CD1c-positive myeloid dendritic cell (primary cell): ENCODE data around the gene ZNF322.

Experiments used
- DNase-seq: peaks from one replicate; pipeline ENCODE4 v3.0.0-alpha.2; 2016; ENCODE audit errors: extremely low spot score

Gene ZNF322

DNA sequence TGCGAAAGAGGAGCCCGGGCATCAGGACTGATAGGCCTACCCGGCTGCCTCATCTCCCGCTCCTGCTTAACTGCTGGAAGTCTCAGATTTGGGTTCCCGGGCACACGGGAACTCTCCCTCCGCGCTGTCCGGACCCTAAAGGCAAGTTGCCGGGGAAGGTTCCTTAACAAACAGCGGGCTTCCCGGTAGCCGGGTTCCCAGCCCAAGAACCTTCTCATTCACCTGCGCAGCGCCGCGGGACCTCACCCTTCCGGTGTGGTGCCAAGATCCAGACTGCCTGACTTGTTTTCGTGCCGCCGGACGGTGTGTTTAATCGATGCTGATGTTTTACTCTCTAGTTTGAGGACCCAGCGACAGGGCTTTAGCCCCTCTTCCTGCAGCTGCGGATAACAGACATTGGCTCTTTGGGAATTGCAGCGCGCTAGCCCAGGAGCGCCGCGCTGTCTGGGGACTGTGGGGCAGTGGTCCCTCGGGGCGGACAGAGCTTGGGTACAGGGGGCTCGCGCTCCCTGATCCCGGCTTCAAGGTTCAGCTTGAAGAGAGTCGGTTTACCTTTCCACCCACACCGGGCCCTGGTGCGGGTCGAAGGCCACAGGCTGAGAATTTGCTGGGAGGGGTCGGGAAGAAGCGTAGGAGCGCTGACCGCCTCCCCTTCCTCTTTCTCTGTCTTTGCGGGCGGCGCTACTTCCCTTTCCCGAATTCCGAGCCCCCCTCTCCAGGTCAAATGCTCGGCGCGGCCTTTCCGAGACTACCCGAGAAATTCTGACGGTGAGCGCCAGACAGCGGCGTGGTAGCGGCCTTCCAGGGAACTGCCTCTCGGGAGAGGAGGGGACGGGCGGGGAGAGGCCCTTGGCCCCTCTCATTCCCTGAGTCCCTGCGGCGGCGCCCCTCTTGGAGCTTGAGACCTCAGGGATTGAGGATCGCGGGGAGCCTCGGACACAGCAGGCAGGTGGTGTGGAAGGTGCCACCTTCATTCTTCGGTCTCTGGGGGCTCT, 45.6 kb downstream of the ZNF322 start:
- DNase-seq: peak; percentile 45

DNA sequence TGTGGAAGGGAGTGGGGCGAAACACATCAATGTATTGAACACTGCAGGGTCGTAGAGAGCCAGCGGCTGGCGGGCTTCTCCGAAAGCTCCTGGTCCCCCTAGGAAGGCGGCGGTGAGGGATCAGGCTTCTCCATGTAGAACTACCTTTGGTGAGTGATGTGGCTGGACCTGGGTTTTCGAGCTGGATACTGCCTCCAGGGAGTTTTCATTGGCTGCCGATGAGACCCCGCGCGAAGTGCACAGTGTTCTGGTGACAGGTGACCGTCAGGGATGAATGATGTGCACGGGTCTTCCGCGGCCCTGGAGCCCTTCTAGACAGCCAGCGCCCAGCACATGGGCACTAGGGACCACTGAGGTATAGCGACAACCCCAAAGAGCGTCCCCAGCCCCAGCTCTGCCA, 46.3 kb downstream of the ZNF322 start:
- DNase-seq: no peak

DNA sequence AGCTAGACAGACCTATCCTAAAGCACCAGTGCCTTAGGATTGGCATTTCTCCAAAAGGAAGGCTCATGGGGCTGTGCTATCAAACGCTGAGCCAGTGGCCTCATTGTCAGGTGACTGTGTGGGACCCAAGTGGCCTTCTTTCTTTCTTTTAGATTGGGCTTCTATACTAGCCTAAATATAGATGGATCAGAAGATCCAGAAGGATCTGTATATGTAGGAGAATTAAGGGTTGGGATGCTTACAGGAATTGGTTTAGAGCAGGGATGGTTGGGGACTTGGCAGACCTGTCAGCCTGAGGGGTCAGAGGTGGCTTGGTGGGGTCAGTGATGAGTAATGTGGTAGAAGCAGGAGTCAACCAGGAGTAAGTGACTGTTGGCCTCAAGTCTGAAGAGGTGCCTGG, 47.9 kb downstream of the ZNF322 start:
- DNase-seq: no peak

- DNase-seq: no peak
Observed at GRCh38 chr6:26609463-26609862, 50.1 kb downstream of the ZNF322 start.

- DNase-seq: peak; percentile 75
Observed at GRCh38 chr6:26607434-26608230, 51.9 kb downstream of the ZNF322 start.

DNA sequence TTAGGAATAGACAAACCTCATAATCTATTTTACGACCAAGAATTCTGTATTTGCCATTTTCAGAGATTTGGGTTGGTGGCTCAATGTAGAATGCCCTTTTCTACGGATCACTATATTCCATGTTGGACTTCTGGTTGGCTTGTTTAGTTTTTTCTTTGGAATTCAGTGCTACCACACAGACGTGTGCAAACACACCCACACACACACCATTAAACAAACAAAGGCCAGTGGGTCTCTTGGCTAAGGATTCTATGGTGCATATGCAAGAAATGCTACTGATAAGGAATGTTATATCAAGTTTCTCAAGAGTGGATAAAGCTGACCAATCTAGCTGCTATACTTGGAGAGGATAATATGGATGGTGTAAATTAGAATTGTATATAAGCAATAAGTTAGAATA, 54.7 kb downstream of the ZNF322 start:
- DNase-seq: no peak

GRCh38 chr6:26604026-26604425, 55.5 kb downstream of the ZNF322 start:
- DNase-seq: peak; percentile 34

GRCh38 chr6:26602262-26602661, 57.3 kb downstream of the ZNF322 start:
- DNase-seq: no peak

GRCh38 chr6:26600759-26601158, 58.8 kb downstream of the ZNF322 start:
- no peak for DNase-seq

- no peak for DNase-seq
Observed at GRCh38 chr6:26599591-26599990, 60.0 kb downstream of the ZNF322 start.

DNA sequence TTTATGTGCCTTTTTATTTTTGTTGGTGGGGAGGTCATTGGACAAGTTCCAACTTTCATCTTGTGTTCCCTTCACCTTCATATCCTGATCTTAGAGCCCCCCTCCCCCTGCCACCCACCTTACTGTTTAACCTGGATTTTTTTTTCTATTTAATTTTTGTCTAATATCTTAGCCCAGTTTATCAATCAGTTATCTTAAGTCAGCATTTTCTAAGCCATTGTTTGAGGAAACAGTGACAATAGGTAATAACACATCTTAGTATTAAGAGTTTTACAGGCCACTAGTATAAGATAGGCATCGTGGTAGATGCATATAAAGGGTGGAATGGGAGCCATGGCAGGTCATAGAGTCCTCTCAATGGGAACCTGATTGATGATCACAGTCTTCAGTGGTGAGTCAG, 60.4 kb downstream of the ZNF322 start:
- DNase-seq: no peak

DNA sequence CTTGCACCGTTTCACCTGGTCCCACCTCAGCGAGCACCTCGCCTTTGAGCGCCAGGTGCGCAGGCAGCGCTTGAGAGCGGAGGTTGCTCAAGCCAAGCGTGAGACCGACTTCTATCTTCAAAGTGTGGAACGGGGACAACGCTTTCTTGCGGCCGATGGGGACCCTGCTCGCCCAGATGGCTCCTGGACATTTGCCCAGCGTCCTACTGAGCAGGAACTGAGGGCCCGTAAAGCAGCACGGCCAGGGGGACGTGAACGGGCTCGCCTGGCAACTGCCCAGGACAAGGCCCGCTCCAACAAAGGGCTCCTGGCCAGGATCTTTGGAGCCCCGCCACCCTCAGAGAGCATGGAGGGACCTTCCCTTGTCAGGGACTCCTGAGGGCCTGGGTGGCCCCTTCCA, 61.3 kb downstream of the ZNF322 start:
- DNase-seq: no peak

DNA sequence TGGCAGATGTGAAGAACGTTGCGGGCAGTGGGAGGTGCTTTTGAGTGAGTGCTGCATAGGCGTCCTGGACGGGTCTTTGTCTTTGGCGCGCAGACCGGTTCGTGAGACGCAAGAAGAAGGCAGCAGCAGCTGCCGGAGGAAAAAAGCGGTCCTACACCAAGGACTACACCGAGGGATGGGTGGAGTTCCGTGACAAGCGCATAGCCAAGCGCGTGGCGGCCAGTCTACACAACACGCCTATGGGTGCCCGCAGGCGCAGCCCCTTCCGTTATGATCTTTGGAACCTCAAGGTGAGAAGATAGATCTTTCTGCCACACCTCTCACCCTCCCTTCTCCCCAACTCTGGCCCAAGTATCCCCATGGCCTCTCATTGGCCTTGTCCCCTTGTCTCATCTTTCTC, 61.7 kb downstream of the ZNF322 start:
- no peak for DNase-seq

GRCh38 chr6:26597389-26597766, 62.2 kb downstream of the ZNF322 start:
- DNase-seq: no peak

DNA sequence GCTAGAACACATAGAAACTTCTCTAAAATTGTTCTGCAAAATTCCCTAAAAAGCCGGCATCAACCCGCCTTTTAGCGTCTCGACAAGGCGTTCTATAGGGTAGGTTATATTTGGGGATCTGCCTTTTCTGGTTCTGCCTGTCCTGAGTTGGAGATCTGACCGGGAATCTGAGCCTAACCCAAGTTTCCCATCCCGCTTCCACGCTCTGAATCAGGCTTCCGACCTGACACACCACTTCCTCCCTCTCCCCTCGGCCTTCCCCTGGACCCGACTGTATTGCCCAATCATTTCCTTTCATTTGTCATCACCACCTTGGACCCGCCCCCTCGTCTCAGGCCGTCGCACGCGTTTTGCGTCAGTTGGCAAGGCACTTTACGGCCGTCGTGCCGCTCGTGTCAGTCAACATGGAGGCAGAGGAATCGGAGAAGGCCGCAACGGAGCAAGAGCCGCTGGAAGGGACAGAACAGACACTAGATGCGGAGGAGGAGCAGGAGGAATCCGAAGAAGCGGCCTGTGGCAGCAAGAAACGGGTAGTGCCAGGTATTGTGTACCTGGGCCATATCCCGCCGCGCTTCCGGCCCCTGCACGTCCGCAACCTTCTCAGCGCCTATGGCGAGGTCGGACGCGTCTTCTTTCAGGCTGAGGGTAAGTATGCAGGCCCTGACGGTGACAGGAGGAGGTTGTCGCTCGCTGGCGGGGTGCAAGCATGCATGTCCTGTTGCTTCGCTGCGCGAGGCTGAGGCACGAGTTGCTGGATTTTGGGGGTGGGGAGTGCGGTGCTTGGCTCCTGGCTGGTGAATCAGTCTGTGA, 62.8 kb downstream of the ZNF322 start, which contains the start of gene ABT1:
TSS of gene ABT1 (plus strand) at position 375 of the 810 bp plus-strand sequence. CDS start at position 405, 30 bp downstream.
- peak; percentile 99 for DNase-seq

- DNase-seq: peak; percentile 93
Observed at GRCh38 chr6:26595669-26596269, 63.8 kb downstream of the ZNF322 start.

DNA sequence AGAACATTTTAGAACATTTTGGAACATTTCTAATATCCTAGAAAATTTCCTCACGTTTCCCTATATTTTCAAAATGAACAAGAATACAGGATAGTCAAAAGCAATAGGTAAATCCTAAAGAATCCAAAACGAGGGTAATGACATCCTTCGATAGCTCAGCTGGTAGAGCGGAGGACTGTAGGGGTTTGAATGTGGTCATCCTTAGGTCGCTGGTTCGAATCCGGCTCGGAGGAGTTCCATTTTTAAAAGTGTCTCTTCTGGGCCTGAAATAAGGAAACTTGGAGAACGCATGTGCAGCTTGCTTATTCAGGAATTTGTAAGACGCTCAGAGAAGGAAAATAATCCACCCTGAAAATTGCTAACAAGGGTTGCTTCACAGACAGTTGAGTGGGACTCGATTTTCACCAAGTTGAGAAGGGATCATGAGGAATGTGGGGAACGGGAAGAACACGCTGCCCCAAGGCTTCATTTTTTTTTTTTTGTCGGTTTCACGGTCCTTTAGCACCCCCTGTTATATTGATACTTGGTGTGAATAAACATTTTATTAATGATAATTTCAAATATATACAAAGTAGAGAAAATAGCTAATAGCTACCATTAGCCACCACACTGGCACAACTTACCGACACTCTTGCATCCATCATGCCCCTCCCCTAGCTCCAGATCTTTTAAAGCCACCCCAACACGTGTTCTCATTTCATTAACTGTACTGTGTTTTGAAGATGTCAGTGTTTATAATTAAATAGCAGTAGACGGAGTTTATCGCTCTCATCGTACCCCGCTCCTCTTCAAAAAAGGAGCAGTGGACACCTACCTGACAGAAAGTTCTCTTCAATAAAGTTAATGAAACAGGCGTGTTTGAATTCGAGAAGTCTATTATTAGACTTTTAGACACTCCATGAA, 64.6 kb downstream of the ZNF322 start:
- no peak for DNase-seq

- DNase-seq: no peak
Observed at GRCh38 chr6:26594131-26594498, 65.4 kb downstream of the ZNF322 start.

GRCh38 chr6:26593278-26594130, 66.0 kb downstream of the ZNF322 start:
- no peak for DNase-seq
